ENCODE results near the gene SYN1. TPM values are rescaled to one million over a fixed set of nuclear protein-coding genes. Genes with fewer than 3 reads are reported as not detected.

Gene SYN1
- total and polyA plus RNA-seq, 12 donors = 0.12 to 16.5 (median 3.8) TPM; not detected in 1

- H3K9me3 ChIP-seq (replicated peaks in 1 of 3) = no peaks in the 10 kb centered on the region
- no peaks in the 10 kb centered on the region for H3K27me3 ChIP-seq
- peaks cover 0 to 11% of the 10 kb centered on the region in 2 donors for H3K36me3 ChIP-seq (replicated peaks in 1 of 2)
- no peak overlapping the region for H3K4me3 ChIP-seq
- TF ChIP-seq POLR2A (IDR thresholded peaks at IDR 0.05) = no peak
- no peak for TF ChIP-seq CTCF (IDR thresholded peaks at IDR 0.05)
- H3K27ac ChIP-seq = peak overlapping the region in 1 of 5 donors; percentile 11
- peaks cover 0 to 6% of the 10 kb centered on the region in 2 donors for H3K4me1 ChIP-seq (replicated peaks in 1 of 2)
- no peak for DNase-seq
- intact Hi-C loops (cut with DNase I) = no loop called here
- 73 to 91% (median 83%) methylated on average over 5 to 11 of the region's 11 CpGs for WGBS, 4 donors
Measured at GRCh38 chrX:47586043-47586787, 33.4 kb downstream of the SYN1 start.

DNA sequence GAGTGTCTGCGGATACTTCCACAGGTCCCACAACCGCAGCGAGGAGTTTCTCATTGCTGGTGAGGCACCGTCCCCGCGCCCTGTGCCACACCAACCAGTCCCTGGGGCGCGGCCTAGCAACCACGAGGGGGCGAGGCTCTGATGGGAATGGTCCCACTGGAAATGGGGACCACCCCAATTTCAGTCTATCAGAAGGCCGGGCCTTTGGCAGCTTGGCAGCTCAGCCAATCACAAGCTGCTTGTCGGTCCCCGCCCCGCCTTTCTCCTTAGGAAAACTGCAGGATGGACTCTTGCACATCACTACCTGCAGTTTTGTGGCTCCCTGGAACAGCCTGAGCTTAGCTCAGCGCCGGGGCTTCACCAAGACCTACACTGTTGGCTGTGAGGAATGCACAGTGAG, 34.4 kb downstream of the SYN1 start:
- DNase-seq = peak in 1 of 7 donors; percentile 17
- Histone ChIP-seq H3K36me3 (replicated peaks in 1 of 2) (peaks cover 0 to 11% of the 10 kb centered on the region in 2 donors), H3K4me1 (replicated peaks in 1 of 2) (peaks cover 0 to 6% of the 10 kb centered on the region in 2 donors), H3K9me3 (replicated peaks in 1 of 3) (no peaks in the 10 kb centered on the region), H3K4me3 (no peak overlapping the region), H3K27ac (no peak overlapping the region), H3K27me3 (no peaks in the 10 kb centered on the region)
- intact Hi-C loops (cut with DNase I) = no loop called here
- TF ChIP-seq CTCF (IDR thresholded peaks at IDR 0.05) = no peak
- TF ChIP-seq POLR2A (IDR thresholded peaks at IDR 0.05) = no peak
- WGBS, 4 donors = 66 to 80% (median 73%) methylated on average over 7 to 16 of the region's 16 CpGs

GRCh38 chrX:47584714-47585113, 34.9 kb downstream of the SYN1 start:
- no peak for TF ChIP-seq POLR2A (IDR thresholded peaks at IDR 0.05)
- TF ChIP-seq CTCF (IDR thresholded peaks at IDR 0.05) = no peak
- Histone ChIP-seq H3K27me3 (no peaks in the 10 kb centered on the region), H3K9me3 (replicated peaks in 1 of 3) (no peaks in the 10 kb centered on the region), H3K27ac (no peak overlapping the region), H3K36me3 (replicated peaks in 1 of 2) (peaks cover 0 to 11% of the 10 kb centered on the region in 2 donors), H3K4me3 (no peak overlapping the region), H3K4me1 (replicated peaks in 1 of 2) (peaks cover 0 to 6% of the 10 kb centered on the region in 2 donors)
- peak in 1 of 7 donors; percentile 6 for DNase-seq
- WGBS, 4 donors = 68 to 88% (median 79%) methylated on average over 6 of the region's 6 CpGs
- intact Hi-C loops (cut with DNase I) = no loop called here

DNA sequence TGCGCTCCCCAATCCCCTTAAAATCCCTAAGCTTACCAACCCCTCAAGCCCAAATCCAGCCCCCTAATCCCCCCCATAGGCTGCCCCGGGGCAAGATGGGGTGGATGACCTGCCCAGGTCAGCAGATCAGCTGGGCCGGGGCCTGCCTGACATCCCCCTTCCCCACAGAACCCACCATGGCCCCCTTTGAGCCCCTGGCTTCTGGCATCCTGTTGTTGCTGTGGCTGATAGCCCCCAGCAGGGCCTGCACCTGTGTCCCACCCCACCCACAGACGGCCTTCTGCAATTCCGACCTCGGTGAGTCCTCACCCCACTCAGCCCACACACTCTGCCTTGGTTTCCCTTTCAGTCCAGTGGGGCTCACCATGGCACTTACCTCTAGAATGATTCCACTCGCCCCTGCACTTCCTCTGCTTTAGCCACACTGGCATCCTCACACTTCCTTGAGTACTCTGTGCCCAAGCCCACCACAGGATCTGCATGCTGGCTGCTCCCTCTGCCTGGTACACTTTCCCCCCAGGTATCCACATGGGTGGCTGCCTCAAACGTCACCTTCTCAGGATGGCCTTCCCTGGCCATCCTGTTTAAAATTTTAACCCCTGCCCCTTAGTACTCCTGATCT, 36.3 kb downstream of the SYN1 start:
- intact Hi-C loops (cut with DNase I) = no loop called here
- Histone ChIP-seq H3K27me3 (no peaks in the 10 kb centered on the region), H3K9me3 (replicated peaks in 1 of 3) (no peaks in the 10 kb centered on the region), H3K4me1 (replicated peaks in 1 of 2) (peaks cover 0 to 6% of the 10 kb centered on the region in 2 donors), H3K4me3 (peak overlapping the region in 1 of 4 donors; percentile 61), H3K27ac (peak overlapping the region in 3 of 5 donors; percentile 60 to 92 (median 80)), H3K36me3 (replicated peaks in 1 of 2) (peaks cover 0 to 11% of the 10 kb centered on the region in 2 donors)
- peak in 2 of 7 donors; percentile 18 to 27 for DNase-seq
- WGBS, 4 donors = 56 to 66% (median 59%) methylated on average over 8 of the region's 8 CpGs
- TF ChIP-seq POLR2A (IDR thresholded peaks at IDR 0.05) = no peak
- no peak for TF ChIP-seq CTCF (IDR thresholded peaks at IDR 0.05)
